ENCODE data around the gene CCDC40.
A peak's percentile ranks its signal among the peaks of the same experiment; 100 is the strongest.

The CCDC40 gene

DNA sequence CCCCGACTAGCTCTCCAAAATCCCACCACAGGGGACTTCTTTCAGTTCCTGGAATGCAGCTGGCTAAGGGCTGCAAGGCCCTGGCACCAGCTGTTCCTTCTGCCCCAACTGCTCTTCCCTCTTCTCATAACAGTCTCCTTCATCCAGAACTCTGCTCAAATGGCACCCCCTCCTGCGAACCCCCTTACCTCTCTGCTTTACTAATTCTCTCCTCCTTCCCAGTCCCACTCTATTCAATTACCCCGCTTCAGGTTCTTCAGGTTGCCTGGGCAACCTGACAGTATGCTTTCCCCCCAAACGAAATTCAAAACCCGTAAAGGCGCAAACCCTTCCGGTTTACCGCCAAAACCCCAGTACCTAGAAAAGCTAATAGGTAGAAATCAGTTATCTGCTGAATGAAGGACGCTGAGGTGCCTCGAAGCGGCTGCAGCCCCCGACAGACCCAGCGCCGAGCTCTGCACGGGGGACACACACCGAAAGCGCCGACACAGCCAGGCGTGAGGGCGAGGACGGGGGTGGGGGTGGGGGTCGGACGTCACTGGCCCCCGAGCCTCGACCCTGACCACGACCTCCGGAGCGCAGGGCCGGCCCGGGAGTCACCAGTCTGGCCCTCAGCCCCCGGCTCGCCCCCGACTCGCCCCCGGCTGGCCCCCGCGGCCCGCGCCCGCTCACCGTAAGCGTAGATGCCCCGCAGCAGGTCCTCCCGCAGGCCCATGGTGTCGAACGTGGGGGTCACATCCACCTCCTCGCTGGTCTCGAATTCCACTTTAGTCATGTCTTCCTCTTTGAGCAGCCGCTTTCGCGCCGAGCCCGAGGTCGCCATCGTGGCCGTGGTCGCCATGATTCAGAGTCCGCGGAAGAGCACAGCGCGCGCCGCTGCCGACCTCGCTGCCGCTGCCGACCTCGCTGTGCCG lies 109.9 kb downstream of the CCDC40 start:
- DNase-seq, result peak; percentile 37 to 43

DNA sequence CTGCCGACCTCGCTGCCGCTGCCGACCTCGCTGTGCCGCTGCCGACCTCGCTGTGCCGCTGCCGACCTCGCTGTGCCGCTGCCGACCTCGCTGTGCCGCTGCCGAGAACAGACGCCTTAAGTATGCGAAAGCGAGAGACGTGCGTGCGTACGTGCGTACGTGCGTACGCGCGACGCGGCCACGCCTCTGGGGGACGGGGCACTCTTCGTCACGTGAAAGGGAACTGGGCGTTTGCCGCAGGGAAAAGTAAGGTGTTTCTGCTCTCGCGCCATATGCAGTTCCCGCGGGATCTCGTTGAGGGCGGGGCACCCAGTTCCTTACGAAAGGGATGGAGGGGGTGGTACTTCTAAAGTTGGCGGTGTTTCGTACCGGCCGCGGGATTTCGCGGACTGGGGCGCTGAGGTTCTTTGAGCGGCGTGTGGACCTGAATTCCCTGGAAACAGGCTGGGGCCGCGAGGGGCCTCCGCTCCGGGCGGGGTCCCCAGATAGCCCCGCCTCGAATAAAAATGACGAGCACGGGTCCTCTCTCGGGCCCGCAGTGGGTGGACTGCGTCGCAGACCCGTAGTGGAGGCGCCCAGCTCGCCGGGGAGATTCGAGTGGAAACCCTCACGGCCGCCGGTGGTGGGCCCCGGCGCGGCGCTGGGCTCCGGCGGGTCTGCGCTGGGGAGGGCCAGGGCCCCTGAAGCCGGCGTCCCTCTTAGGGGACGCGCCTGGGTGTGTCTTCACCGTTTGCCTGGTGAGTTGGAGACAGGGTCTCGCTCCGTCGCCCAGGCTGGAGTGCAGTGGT lies 110.8 kb downstream of the CCDC40 start, which contains the start of gene EIF4A3:
TSS of gene EIF4A3 (minus strand) at position 94 of the 788 bp plus-strand sequence. CDS start 167 bp downstream, outside the sequence.
- peak; percentile 98 for DNase-seq

Data from activated T-cell treated with anti-CD3 and anti-CD28 coated beads, Interleukin-2, amount 50 U/mL, for 48 hours (primary cell).